ENCODE data around the gene PDE1C. TPM values are rescaled to one million over a fixed set of nuclear protein-coding genes. Genes with fewer than 3 reads are reported as not detected.

PDE1C gene
- total RNA-seq, 1 experiment from 2014 or later: 14.1 TPM

DNA sequence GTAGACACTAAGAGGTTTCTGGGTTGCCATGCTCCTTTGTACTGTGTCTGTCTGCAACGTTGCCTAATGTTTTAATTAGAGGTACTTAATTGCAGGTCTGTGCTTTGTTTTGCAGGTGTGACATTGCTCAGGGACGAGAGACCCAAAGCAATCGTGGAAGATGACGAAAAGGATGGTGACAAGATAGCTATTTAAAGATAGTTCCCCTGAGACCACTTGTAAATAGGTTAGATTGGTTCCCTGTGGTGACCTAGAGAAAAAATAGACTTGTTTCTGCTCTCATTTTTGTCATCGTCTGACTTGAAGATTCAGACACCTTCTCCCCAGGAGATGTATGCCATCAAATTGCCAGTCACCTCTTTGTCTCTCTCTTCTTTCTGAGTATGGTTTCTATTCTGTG is 363.1 kb downstream of the PDE1C start:
- DNase-seq: no peak
- H3K9me3 ChIP-seq (ENCODE audit: low read length): no peaks in the 10 kb centered on the region
- no peak overlapping the region for H3K9ac ChIP-seq (ENCODE audit: low read length)
- H3K4me2 ChIP-seq (ENCODE audit: low read length): no peak overlapping the region
- no TSS peak for BruUV-seq (replicated peaks)
- intact Hi-C loops (cut with micrococcal nuclease): no loop called here
- H3K36me3 ChIP-seq (ENCODE audit: low read depth, low read length): no peaks in the 10 kb centered on the region
- ATAC-seq: no peak
- no peaks in the 10 kb centered on the region for H3K9me2 ChIP-seq (replicated peaks; ENCODE audit: low read length)
- H3F3A ChIP-seq (ENCODE audit: low read length, unreplicated experiment): no peaks in the 10 kb centered on the region
- no peak overlapping the region for H3K27ac ChIP-seq (ENCODE audit: low read length)
- no peaks in the 10 kb centered on the region for H4K20me1 ChIP-seq (ENCODE audit: low read length)
- H2AFZ ChIP-seq (ENCODE audit: low read length): no peak overlapping the region
- H3K4me1 ChIP-seq (ENCODE audit: insufficient read depth, low read length): no peaks in the 10 kb centered on the region
- H3K79me2 ChIP-seq (ENCODE audit: low read length): no peaks in the 10 kb centered on the region
- H3K27me3 ChIP-seq (ENCODE audit: low read length): peaks cover 90% of the 10 kb centered on the region
- TF ChIP-seq, protein P1, sequence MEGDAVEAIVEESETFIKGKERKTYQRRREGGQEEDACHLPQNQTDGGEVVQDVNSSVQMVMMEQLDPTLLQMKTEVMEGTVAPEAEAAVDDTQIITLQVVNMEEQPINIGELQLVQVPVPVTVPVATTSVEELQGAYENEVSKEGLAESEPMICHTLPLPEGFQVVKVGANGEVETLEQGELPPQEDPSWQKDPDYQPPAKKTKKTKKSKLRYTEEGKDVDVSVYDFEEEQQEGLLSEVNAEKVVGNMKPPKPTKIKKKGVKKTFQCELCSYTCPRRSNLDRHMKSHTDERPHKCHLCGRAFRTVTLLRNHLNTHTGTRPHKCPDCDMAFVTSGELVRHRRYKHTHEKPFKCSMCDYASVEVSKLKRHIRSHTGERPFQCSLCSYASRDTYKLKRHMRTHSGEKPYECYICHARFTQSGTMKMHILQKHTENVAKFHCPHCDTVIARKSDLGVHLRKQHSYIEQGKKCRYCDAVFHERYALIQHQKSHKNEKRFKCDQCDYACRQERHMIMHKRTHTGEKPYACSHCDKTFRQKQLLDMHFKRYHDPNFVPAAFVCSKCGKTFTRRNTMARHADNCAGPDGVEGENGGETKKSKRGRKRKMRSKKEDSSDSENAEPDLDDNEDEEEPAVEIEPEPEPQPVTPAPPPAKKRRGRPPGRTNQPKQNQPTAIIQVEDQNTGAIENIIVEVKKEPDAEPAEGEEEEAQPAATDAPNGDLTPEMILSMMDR (conservative IDR thresholded peaks at IDR 0.05; ENCODE audit: low read depth, low read length): no peak
- TF ChIP-seq EZH2phosphoT487 (IDR thresholded peaks at IDR 0.05; ENCODE audit: borderline replicate concordance, low read length): no peak
- no peak for TF ChIP-seq EZH2 (IDR thresholded peaks at IDR 0.05; ENCODE audit: low read length, unreplicated experiment)
- CTCF ChIA-PET: no interaction called here
- POLR2A ChIA-PET (ENCODE audit: unreplicated experiment): no interaction called here
- H3K4me3 ChIP-seq (ENCODE audit: low read length): no peak overlapping the region

DNA sequence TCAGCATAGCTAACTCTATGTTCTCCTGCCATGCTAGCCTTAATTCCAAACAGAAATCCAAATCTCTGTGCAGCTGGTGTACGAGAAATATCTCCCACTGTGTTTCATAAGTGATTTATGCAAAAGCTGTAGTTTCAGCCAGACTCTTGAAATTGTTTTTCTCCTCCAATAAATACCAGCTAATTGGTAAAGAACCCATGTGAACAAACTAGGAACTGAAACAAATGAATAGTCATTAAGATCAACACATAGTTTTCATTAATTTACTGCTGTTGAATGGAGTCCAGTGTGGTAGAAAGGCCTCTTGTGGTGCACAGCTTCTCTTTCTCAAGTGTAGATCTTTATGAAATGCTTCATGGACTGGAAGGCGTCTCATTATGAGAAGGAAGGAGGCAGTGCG is 364.8 kb downstream of the PDE1C start:
- intact Hi-C loops (cut with micrococcal nuclease): no loop called here
- ChIA-PET POLR2A (ENCODE audit: unreplicated experiment) (no interaction called here), CTCF (no interaction called here)

DNA sequence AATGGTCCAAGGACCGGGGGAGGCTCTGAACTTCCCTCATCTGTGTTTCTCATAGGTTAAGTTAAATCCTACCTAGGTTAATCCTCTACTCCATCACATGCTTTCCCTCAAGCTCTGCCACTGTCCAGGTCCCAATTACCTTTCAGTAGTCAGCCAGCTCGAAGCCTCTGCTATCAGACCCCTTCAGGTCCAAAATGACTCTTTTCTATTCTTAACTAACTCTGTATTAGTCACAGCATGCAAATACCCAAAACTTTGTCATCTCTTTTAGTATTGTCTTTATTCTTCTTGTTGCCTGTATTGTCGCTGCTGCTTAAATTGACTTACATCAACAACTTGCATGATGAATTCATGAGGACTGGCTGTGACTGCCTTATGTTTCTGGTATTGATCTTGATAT is 367.9 kb downstream of the PDE1C start:
- no peak overlapping the region for H2AFZ ChIP-seq (ENCODE audit: low read length)
- TF ChIP-seq, protein P1 (conservative IDR thresholded peaks at IDR 0.05; ENCODE audit: low read depth, low read length): no peak
- TF ChIP-seq EZH2 (IDR thresholded peaks at IDR 0.05; ENCODE audit: low read length, unreplicated experiment): no peak
- no peak for TF ChIP-seq EZH2phosphoT487 (IDR thresholded peaks at IDR 0.05; ENCODE audit: borderline replicate concordance, low read length)
- H3K27me3 ChIP-seq (ENCODE audit: low read length): peaks cover 94% of the 10 kb centered on the region
- no peaks in the 10 kb centered on the region for H4K20me1 ChIP-seq (ENCODE audit: low read length)
- no peak overlapping the region for H3K4me2 ChIP-seq (ENCODE audit: low read length)
- DNase-seq (no peak), ATAC-seq (no peak)
- ChIA-PET POLR2A (ENCODE audit: unreplicated experiment) (no interaction called here), CTCF (no interaction called here)
- H3K4me3 ChIP-seq (ENCODE audit: low read length): no peak overlapping the region
- no peak overlapping the region for H3K27ac ChIP-seq (ENCODE audit: low read length)
- H3K36me3 ChIP-seq (ENCODE audit: low read depth, low read length): no peaks in the 10 kb centered on the region
- no peaks in the 10 kb centered on the region for H3F3A ChIP-seq (ENCODE audit: low read length, unreplicated experiment)
- H3K79me2 ChIP-seq (ENCODE audit: low read length): no peaks in the 10 kb centered on the region
- no peaks in the 10 kb centered on the region for H3K9me3 ChIP-seq (ENCODE audit: low read length)
- intact Hi-C loops (cut with micrococcal nuclease): no loop called here
- BruUV-seq (replicated peaks): no TSS peak
- H3K9ac ChIP-seq (ENCODE audit: low read length): no peak overlapping the region
- no peaks in the 10 kb centered on the region for H3K4me1 ChIP-seq (ENCODE audit: insufficient read depth, low read length)
- H3K9me2 ChIP-seq (replicated peaks; ENCODE audit: low read length): no peaks in the 10 kb centered on the region

More for the DNA sequence above, 364.8 kb downstream of the PDE1C start:
- DNase-seq (no peak), ATAC-seq (no peak)
- Histone ChIP-seq H3K9me2 (replicated peaks; ENCODE audit: low read length) (no peaks in the 10 kb centered on the region), H3K9ac (ENCODE audit: low read length) (no peak overlapping the region), H3F3A (ENCODE audit: low read length, unreplicated experiment) (no peaks in the 10 kb centered on the region), H3K27ac (ENCODE audit: low read length) (no peak overlapping the region), H3K4me3 (ENCODE audit: low read length) (no peak overlapping the region), H3K9me3 (ENCODE audit: low read length) (no peaks in the 10 kb centered on the region), H3K27me3 (ENCODE audit: low read length) (peaks cover 97% of the 10 kb centered on the region), H3K4me1 (ENCODE audit: insufficient read depth, low read length) (no peaks in the 10 kb centered on the region), H3K79me2 (ENCODE audit: low read length) (no peaks in the 10 kb centered on the region), H4K20me1 (ENCODE audit: low read length) (no peaks in the 10 kb centered on the region), H2AFZ (ENCODE audit: low read length) (no peak overlapping the region), H3K4me2 (ENCODE audit: low read length) (no peak overlapping the region), H3K36me3 (ENCODE audit: low read depth, low read length) (no peaks in the 10 kb centered on the region)
- BruUV-seq (replicated peaks): no TSS peak
- TF ChIP-seq, protein P1 (conservative IDR thresholded peaks at IDR 0.05; ENCODE audit: low read depth, low read length): no peak
- TF ChIP-seq EZH2 (IDR thresholded peaks at IDR 0.05; ENCODE audit: low read length, unreplicated experiment) (no peak), EZH2phosphoT487 (IDR thresholded peaks at IDR 0.05; ENCODE audit: borderline replicate concordance, low read length) (no peak)
